CD4-positive, CD25-positive, alpha-beta regulatory T cell (primary cell): ENCODE data around the gene FYN. TPM values are rescaled to one million over a fixed set of nuclear protein-coding genes. Genes with fewer than 3 reads are reported as not detected.

Source experiments
- ATAC-seq, 2 donors: fragments of 150-1000 bp; cut with Tn5 transposase; one replicate each; pipeline ENCODE4 v1.10.0; 2021; ENCODE audit warnings: low read depth in 2 of 2, moderate number of reproducible peaks in 2 of 2, moderate library complexity in 1 of 2
- DNase-seq, 3 donors: peaks; one replicate each; pipeline versions ENCODE4 v3.0.0 to v3.0.0-alpha.2; 2012 to 2022; ENCODE audit warnings: mixed read lengths in 1 of 3
- H3K27ac ChIP-seq: one replicate; pipeline ENCODE4 v1.7.0; 2013; ENCODE audit warnings: mild to moderate bottlenecking, low read length; ENCODE audit not compliant: insufficient read depth, poor library complexity, severe bottlenecking
- H3K27me3 ChIP-seq: one replicate; pipeline ENCODE4 v1.7.0; 2013; ENCODE audit warnings: low read length; ENCODE audit not compliant: control insufficient read depth, insufficient read depth
- H3K36me3 ChIP-seq: one replicate; pipeline ENCODE4 v1.7.0; 2013; ENCODE audit warnings: mild to moderate bottlenecking, low read length, moderate library complexity; ENCODE audit not compliant: control insufficient read depth, insufficient read depth
- H3K4me1 ChIP-seq: 2 replicates; pipeline ENCODE4 v1.7.0; 2013; ENCODE audit warnings: mild to moderate bottlenecking, low read length; ENCODE audit not compliant: insufficient read depth, control insufficient read depth, poor library complexity, severe bottlenecking
- H3K4me3 ChIP-seq: one replicate; pipeline ENCODE4 v1.7.0; 2013; ENCODE audit warnings: low read depth, mild to moderate bottlenecking, low read length, moderate library complexity
- H3K9me3 ChIP-seq, 2 experiments: 1 replicate in 1 of 2; 2 replicates in 1 of 2; pipeline ENCODE4 v1.7.0; 2013; ENCODE audit warnings: low read length in 2 of 2, mild to moderate bottlenecking in 1 of 2, moderate library complexity in 1 of 2; ENCODE audit not compliant: control insufficient read depth in 2 of 2
- H3K27ac Mint-ChIP-seq, 3 donors: one replicate each; pipeline ENCODE4 v1.8.0; 2020 to 2022; ENCODE audit warnings: mild to moderate bottlenecking in 3 of 3, mixed read lengths in 3 of 3, moderate library complexity in 2 of 3
- H3K27me3 Mint-ChIP-seq: one replicate; pipeline ENCODE4 v1.8.0; 2022; ENCODE audit warnings: mild to moderate bottlenecking, mixed read lengths
- H3K36me3 Mint-ChIP-seq: one replicate; pipeline ENCODE4 v1.8.0; 2020; ENCODE audit warnings: mixed read lengths
- H3K4me1 Mint-ChIP-seq, 4 donors: one replicate each; pipeline ENCODE4 v1.8.0; 2020 to 2022; ENCODE audit warnings: mixed read lengths in 4 of 4, mild to moderate bottlenecking in 1 of 4
- H3K4me3 Mint-ChIP-seq, 4 donors: one replicate each; pipeline ENCODE4 v1.8.0; 2020 to 2022; ENCODE audit warnings: mild to moderate bottlenecking in 4 of 4, mixed read lengths in 4 of 4, moderate library complexity in 3 of 4
- H3K9me3 Mint-ChIP-seq, 7 donors: one replicate each; pipeline ENCODE4 v1.8.0; 2020 to 2022; ENCODE audit warnings: mixed read lengths in 7 of 7, mild to moderate bottlenecking in 3 of 7, moderate library complexity in 2 of 7
- polyA plus RNA-seq, 4 donors: library from polyadenylated mRNA; unstranded; fragments of 300-500 nt; fragmentation: Illumina TruSeq; gene quantifications; one replicate each; pipeline ENCODE4 v1.2.3, GENCODE V29; 2021
- total RNA-seq: library from RNA; stranded (reverse); gene quantifications from one replicate; pipeline ENCODE4 v1.2.3, GENCODE V29; 2022

The FYN gene
- total and polyA plus RNA-seq, 5 donors from 2014 or later: 267 to 592 (median 295) TPM

DNA sequence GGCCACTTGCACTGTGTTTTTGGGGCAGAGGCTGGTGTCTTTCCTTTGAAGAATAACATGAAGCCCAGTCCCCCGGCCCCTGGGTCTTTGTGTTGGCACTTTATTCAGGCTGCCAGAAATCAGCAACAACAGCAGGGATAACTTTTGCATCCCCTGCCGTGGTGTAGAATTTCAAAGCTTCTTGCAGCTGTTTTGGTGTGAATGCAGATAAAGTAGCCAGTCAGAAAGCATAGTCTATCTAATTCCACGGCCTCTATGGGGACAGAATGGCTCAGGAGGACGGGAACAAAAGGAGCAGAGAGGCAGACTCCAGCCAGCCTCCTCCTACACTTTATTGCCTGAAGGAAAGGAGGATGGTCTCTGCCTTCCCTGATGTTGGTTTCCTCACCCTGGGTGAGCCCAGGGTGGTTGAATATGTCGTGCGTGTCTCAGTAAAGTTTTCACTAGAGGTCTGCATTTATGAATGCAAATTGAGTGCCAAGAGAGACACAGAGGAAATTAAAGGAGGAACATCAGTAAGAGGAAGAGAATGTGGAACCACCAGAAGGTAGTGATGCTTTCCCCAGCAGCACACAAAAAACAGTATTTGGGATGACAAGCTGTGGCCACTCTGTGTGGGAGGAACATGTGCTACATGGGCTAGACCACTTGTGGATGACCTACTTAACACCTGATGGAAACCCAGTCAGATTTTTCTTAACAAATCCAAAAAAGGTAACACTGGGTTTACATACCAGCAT is 141.6 kb downstream of the FYN start:
- peaks cover 0 to 15% of the 10 kb centered on the region in 2 experiments for H3K9me3 ChIP-seq
- H3K36me3 Mint-ChIP-seq: peaks cover 63% of the 10 kb centered on the region

DNA sequence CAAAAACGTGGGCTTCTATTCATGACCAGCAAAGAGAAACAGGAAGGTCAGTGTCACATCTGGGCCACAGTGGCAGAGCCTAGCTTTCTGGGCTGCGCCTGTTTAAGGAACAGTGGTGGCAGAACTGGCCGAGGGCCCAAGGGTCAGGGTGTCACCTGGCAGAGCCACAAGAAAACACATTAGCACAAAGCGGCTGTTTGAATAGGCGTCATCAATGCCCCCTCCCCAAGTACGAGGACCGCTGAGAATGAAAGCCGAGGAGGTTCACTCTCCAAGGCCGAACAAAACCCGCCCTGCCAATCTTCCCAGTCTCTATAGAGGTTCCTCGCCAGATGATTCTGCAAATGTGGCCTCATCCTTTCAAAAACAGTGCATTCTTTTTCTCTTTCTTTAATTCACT is 142.4 kb downstream of the FYN start:
- peaks cover 40 to 95% (median 66%) of the 10 kb centered on the region in 4 donors for H3K4me1 Mint-ChIP-seq
- peaks cover 63% of the 10 kb centered on the region for H3K36me3 Mint-ChIP-seq
- H3K4me1 ChIP-seq: peaks cover 36% of the 10 kb centered on the region
- no peak overlapping the region for H3K4me3 ChIP-seq
- no peak for ATAC-seq
- peak overlapping the region; percentile 54 for H3K27ac ChIP-seq
- H3K9me3 Mint-ChIP-seq: peaks cover 0 to 15% (median 0%) of the 10 kb centered on the region in 7 donors
- H3K27me3 ChIP-seq: no peaks in the 10 kb centered on the region
- H3K36me3 ChIP-seq: peaks cover 34% of the 10 kb centered on the region
- peak overlapping the region in 3 of 4 donors; percentile 4 to 67 (median 14) for H3K4me3 Mint-ChIP-seq
- H3K27me3 Mint-ChIP-seq: no peaks in the 10 kb centered on the region
- DNase-seq: no peak
- peak overlapping the region; percentile 89 to 94 (median 90) for H3K27ac Mint-ChIP-seq
- H3K9me3 ChIP-seq: peaks cover 0 to 15% of the 10 kb centered on the region in 2 experiments

More for the DNA sequence above, 141.6 kb downstream of the FYN start:
- Mint-ChIP-seq H3K4me1 (peaks cover 48 to 95% (median 67%) of the 10 kb centered on the region in 4 donors), H3K4me3 (peak overlapping the region in 2 of 4 donors; percentile 54 to 67), H3K9me3 (peaks cover 0 to 15% (median 0%) of the 10 kb centered on the region in 7 donors), H3K27ac (peak overlapping the region; percentile 89 to 94 (median 90)), H3K27me3 (no peaks in the 10 kb centered on the region)
- no peaks in the 10 kb centered on the region for H3K27me3 ChIP-seq
- peaks cover 34% of the 10 kb centered on the region for H3K36me3 ChIP-seq
- peaks cover 42% of the 10 kb centered on the region for H3K4me1 ChIP-seq
- no peak overlapping the region for H3K4me3 ChIP-seq
- peak overlapping the region; percentile 15 for H3K27ac ChIP-seq
- DNase-seq (no peak), ATAC-seq (no peak)

DNA sequence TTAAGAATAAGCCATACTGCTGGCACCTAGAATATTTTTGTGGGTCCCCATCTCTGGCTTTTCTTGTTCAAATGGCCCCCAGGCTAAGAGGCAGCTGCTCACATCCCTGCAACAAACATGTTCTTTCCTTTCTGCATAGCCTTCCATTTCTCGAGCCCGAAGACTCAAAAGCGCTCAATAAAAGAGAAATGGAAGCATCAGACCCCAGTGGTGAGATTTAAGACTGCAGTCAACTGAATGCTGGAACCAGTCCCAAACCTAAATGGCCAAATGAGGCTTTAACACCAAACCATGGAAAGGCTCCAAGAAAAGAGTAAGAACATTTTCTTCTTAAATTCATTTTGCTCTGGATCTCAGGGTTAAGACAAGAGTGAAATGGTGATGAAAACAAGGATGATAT is 145.4 kb downstream of the FYN start:
- no peak for ATAC-seq
- peaks cover 48% of the 10 kb centered on the region for H3K36me3 Mint-ChIP-seq
- H3K27ac Mint-ChIP-seq: peak overlapping the region in 2 of 3 donors; percentile 47 to 78
- H3K4me1 ChIP-seq: peaks cover 51% of the 10 kb centered on the region
- peaks cover 0 to 6% of the 10 kb centered on the region in 2 experiments for H3K9me3 ChIP-seq
- H3K36me3 ChIP-seq: peaks cover 17% of the 10 kb centered on the region
- H3K4me3 ChIP-seq: no peak overlapping the region
- peak overlapping the region in 1 of 4 donors; percentile 50 for H3K4me3 Mint-ChIP-seq
- DNase-seq: no peak
- peak overlapping the region; percentile 43 for H3K27ac ChIP-seq
- H3K27me3 Mint-ChIP-seq: no peaks in the 10 kb centered on the region
- peaks cover 0 to 7% (median 0%) of the 10 kb centered on the region in 7 donors for H3K9me3 Mint-ChIP-seq
- peaks cover 44 to 98% (median 64%) of the 10 kb centered on the region in 4 donors for H3K4me1 Mint-ChIP-seq
- H3K27me3 ChIP-seq: no peaks in the 10 kb centered on the region

GRCh38 chr6:111727041-111727440 is 146.2 kb downstream of the FYN start:
- ATAC-seq (no peak), DNase-seq (no peak)
- peak overlapping the region in 3 of 4 donors; percentile 14 to 50 (median 30) for H3K4me3 Mint-ChIP-seq
- H3K4me1 Mint-ChIP-seq: peaks cover 50 to 98% (median 69%) of the 10 kb centered on the region in 4 donors
- H3K27me3 Mint-ChIP-seq: no peaks in the 10 kb centered on the region
- no peak overlapping the region for H3K4me3 ChIP-seq
- H3K9me3 ChIP-seq: no peaks in the 10 kb centered on the region
- no peaks in the 10 kb centered on the region for H3K27me3 ChIP-seq
- no peaks in the 10 kb centered on the region for H3K9me3 Mint-ChIP-seq
- H3K36me3 ChIP-seq: peaks cover 10% of the 10 kb centered on the region
- H3K27ac Mint-ChIP-seq: peak overlapping the region; percentile 77 to 85 (median 81)
- peaks cover 53% of the 10 kb centered on the region for H3K4me1 ChIP-seq
- peaks cover 41% of the 10 kb centered on the region for H3K36me3 Mint-ChIP-seq
- H3K27ac ChIP-seq: peak overlapping the region; percentile 43

DNA sequence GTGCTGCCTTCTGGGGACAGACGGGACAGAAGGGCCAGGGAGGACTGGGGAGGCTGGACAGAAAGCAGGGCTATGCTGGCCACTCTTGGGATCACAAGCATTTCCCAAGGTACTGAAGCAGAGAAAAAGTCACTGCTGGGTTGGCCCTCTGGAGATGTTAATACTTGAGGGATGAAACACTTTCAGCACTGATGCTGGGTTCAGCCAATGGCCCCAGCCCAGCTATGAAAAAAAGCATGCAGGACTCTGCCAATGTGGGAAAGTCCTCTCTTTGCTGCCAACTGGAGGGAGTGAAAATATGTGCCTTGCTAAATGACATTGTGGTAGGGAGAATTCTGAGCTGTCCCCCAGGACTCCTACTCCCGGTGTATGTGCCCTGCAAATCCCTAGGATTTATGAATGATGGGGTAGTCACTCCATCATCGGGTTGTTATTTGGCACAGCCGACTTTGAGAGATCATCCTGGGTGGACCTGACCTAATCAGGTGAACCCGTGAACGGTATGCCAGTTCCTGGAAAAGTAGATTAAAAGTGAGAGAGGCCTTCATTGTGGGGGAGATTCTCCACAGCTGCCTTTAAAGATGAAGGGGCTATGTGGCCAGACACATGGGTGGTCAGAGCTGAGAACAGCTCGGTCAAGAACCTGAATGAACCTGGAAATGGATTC is 147.7 kb downstream of the FYN start:
- no peaks in the 10 kb centered on the region for H3K27me3 ChIP-seq
- Mint-ChIP-seq H3K27ac (peak overlapping the region in 2 of 3 donors; percentile 81 to 94), H3K27me3 (no peaks in the 10 kb centered on the region), H3K4me1 (peaks cover 49 to 98% (median 68%) of the 10 kb centered on the region in 4 donors), H3K4me3 (peak overlapping the region; percentile 52 to 78 (median 69)), H3K36me3 (peaks cover 42% of the 10 kb centered on the region), H3K9me3 (no peaks in the 10 kb centered on the region)
- H3K36me3 ChIP-seq: peaks cover 4% of the 10 kb centered on the region
- peaks cover 50% of the 10 kb centered on the region for H3K4me1 ChIP-seq
- peak overlapping the region; percentile 71 for H3K4me3 ChIP-seq
- DNase-seq (no peak), ATAC-seq (no peak)
- peak overlapping the region; percentile 63 for H3K27ac ChIP-seq
- H3K9me3 ChIP-seq: no peaks in the 10 kb centered on the region

- peaks cover 41 to 98% (median 63%) of the 10 kb centered on the region in 4 donors for H3K4me1 Mint-ChIP-seq
- Histone ChIP-seq H3K4me1 (peaks cover 43% of the 10 kb centered on the region), H3K4me3 (peak overlapping the region; percentile 71), H3K9me3 (no peaks in the 10 kb centered on the region), H3K27me3 (no peaks in the 10 kb centered on the region), H3K27ac (peak overlapping the region; percentile 63), H3K36me3 (peaks cover 13% of the 10 kb centered on the region)
- ATAC-seq (peak; percentile 52 to 78), DNase-seq (peak in 2 of 3 donors; percentile 43 to 77)
- H3K36me3 Mint-ChIP-seq: peaks cover 46% of the 10 kb centered on the region
- no peaks in the 10 kb centered on the region for H3K27me3 Mint-ChIP-seq
- peak overlapping the region; percentile 52 to 89 (median 73) for H3K4me3 Mint-ChIP-seq
- H3K9me3 Mint-ChIP-seq: no peaks in the 10 kb centered on the region
- H3K27ac Mint-ChIP-seq: peak overlapping the region; percentile 81 to 94 (median 93)
Observed at GRCh38 chr6:111724505-111724904, 148.7 kb downstream of the FYN start.

- H3K4me1 ChIP-seq: peaks cover 43% of the 10 kb centered on the region
- peak overlapping the region; percentile 63 for H3K27ac ChIP-seq
- peak overlapping the region; percentile 52 to 89 (median 73) for H3K4me3 Mint-ChIP-seq
- no peaks in the 10 kb centered on the region for H3K27me3 ChIP-seq
- ATAC-seq (no peak), DNase-seq (no peak)
- H3K4me1 Mint-ChIP-seq: peaks cover 41 to 98% (median 59%) of the 10 kb centered on the region in 4 donors
- no peaks in the 10 kb centered on the region for H3K27me3 Mint-ChIP-seq
- H3K36me3 ChIP-seq: peaks cover 17% of the 10 kb centered on the region
- peak overlapping the region; percentile 85 to 94 (median 93) for H3K27ac Mint-ChIP-seq
- H3K36me3 Mint-ChIP-seq: peaks cover 48% of the 10 kb centered on the region
- H3K4me3 ChIP-seq: peak overlapping the region; percentile 71
- no peaks in the 10 kb centered on the region for H3K9me3 ChIP-seq
- no peaks in the 10 kb centered on the region for H3K9me3 Mint-ChIP-seq
Observed at GRCh38 chr6:111724039-111724438, 149.2 kb downstream of the FYN start.
